Activated T-helper 1 cell treated with anti-CD3 and anti-CD28 coated beads, Interleukin-2, amount 50 U/mL, for 16 hours (primary cell): ENCODE measurements around the gene PLCB1.
"Not testable (repeated sequence)": the region's sequence is repeated elsewhere in the genome, so short reads cannot be mapped to it uniquely, and the experiment has no call there.

Experiments used
- DNase-seq, 2 donors: peaks; one replicate each; pipeline ENCODE4 v3.0.0-alpha.2; 2020; ENCODE audit warnings: low read depth in 1 of 2, low spot score in 1 of 2

PLCB1 gene

DNA sequence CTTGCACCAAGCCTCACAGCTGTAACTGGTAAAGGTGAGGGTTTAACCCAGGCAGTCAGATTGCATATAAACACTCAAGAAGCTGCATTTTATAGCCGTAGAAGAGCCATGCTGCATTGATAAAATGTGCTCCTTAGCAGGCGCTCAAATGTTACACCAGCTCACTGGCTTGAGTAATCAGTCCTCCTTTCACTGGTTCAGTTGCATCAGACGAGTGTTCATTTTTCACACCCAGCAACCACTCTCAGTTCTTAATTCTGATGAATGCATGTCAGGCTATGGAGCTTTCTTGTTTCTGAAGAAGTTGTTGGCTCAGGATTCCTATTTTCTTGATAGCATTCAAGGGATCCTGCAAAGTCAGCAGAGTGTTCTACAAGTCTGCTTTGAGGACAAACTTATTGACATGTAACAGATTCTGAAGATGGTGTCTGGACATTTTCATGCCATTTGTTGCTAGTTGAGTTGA is 198.3 kb downstream of the PLCB1 start:
- no peak for DNase-seq

DNA sequence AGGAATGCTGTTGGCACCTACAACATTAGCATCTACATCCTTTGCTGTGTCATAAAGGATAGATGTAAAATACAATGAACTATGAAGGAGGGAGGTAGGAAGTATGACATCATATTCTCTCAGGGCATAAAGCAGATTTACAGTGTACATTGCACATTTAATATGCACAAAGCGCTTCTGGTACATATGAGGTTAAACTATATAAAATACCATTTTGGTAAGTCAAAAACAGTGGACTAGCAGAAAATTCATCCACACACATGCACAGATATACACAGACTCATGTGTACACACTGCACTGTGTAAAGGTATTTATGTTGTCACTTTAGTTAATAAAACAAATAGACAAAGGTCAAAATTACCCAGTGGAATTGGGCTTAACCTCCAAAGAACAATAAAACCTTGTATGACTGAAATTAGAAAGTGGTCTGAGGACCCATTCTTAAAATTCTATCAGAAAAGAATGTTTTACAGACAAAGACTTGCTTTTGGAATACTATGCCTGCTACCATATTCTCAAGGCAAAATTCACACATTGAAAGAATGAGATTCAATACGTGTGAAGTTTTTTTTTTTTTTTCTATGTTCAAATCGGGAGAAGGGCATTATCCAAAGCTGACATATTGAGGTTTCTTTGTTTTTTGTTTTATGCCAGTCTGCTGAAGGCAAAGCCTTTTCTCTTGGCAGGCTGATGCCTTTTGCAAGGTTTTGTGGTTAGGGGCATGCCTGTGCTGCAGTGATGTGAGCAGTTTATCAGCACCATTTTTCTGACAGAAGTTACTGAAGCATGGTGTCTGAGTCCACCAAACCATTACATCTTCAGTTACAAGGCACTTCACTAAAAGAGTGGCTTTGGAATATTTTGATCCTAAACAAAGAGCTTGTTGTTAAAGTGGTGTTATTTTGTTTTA is 199.0 kb downstream of the PLCB1 start:
- DNase-seq: no peak

DNA sequence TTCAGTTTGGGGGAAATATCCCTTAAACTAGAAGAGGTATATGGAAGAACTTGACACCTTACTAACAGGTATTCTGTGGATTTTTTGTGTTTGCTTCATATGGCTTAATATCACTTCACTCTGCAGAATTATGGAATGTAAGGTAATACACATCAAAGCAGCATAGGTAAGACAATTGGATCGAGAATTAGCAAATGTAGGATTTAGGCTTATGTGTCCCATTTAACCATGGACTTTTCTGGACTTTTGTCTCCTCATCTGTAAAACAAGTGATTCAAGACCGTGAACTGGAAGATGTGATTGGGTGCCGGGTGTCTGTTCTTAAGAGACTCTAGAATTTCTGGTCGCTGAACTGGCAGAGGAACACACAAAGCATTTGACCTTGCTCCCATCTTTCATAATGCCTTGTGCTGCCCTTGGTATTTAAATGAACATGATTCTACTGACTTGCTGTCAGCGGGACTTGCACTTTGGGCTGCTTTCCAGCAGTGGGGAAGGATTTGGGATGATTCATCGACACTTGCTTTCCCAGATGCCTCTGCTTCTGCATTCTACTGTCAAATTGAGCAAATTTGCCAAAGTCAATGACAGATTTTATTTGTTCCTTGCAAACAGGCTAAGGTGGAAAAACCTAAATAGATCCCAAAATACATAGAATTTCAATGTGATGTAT is 199.8 kb downstream of the PLCB1 start:
- DNase-seq: no peak

DNA sequence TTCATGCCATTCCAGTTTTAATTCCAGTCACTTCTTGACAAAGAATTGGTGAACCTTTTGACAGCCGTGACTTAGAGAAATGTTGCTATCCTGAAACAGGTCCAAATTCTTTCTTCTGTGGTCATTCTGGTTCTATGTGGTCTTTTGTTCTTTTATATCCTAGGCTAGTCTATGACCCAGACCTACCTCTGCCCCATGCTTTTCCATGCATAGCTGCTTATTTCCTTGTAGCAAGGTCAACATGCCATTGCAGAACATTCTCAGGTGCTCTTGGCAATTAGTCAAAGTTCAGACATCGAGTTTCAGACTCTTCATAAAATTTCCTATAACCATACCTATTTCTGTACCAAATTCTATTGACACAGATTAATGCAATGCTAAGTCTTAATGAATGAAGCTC is 202.6 kb downstream of the PLCB1 start:
- no peak for DNase-seq

DNA sequence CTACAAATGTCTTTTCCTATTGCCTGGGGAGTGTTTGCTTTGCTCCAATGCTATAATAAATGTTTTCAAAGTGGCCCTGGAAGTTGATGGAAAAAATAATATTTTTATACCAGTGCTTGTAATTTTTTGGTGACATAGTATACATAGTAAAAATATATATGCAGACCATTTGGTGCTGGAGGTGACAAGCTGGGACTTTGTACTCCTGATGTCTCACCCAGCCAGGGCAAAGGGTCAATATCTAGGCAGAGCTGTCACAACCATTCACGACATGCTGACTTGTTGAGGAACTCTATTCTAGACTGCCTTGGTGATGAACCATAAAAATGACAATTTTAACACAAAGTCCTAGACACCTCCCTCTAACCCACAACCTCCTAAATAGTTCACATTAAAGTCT is 203.0 kb downstream of the PLCB1 start:
- no peak for DNase-seq

DNA sequence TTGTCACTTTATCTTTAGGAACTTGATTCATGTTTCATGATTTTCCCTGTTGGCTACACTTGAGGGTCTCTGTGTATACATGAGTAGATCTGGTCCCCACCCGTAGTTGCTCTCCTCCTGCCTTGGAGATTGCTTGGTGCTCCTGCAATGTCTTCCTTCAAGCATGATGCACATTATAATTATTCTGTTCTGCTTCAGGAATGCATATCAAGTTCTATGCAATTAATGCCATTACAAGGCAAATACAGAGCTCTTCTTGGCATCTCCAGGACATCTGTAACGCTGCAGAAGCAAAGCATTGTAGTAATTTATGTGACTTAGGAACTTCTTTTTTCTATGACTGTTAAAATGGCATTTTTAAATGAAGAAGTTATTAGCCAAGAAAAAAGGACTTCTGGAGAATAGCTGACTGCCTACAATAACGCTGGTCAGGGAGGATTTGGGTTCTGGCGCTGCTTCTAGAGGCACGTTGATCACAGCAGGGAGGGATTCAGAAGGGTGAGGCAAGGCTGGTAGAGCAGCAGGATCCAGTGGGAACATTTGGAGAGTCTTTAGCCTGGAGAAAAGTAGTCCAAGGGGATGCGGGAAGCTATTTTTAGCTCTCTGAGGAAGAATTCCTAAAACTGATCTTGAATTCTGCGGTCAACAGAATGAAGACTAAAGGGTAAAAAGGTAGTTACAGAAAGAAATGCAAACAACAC is 203.6 kb downstream of the PLCB1 start:
- DNase-seq: no peak

DNA sequence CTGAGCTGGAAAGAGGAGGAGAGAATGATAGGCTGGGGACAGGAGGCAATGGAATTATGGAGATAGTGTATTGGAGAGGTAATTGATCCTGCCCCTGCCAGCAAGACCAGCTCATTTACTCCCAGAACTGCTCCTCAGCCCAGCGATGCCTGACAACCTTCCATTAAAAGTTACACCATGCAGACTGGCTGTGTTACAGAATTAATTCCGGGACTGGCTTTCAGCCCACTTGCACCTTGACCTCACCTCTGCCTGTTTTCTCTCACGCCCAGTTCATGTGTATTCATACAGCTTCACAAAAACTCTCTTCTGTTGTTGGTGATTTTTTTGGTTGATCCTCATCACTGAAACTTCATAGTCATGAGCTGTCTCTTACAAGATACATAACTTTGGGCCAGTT is 207.3 kb downstream of the PLCB1 start:
- no peak for DNase-seq

DNA sequence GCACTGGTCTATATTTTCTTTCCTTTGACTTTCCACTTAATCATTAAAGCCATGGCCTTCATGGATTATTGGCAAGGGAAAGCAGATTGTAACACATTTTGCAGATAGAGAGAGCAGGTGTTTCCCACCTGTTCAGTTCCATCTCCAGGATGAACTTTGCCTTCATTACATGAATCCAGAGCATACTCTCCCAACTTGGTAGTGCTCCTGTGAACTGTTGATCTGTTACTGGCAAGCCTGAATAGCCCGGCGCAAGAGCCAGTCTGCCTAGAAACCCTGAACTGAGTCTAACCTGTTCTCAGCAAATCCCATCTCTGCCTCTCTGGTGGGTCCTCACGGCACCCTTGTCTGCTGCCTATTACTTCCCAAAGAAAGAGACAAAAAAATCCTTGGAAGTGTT is 210.3 kb downstream of the PLCB1 start:
- DNase-seq: no peak

DNA sequence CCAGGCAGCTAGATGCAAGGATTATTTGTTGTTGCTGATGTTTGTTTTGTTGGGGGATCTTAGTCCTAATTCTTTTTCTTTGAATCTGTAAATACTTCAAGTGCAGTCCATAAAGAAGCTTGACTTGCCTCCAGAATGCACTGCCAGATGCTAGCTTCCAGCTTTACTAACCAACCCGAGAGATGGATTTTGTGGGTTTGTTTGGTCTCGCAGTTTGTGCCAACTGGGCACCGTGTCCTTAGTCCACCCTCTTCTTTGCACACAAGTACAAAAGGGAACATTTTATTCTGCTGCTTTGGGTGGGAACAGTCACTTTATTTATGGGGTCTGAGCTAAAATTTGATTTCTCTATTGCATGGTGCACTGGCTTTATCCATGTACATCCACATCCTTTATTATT is 212.0 kb downstream of the PLCB1 start:
- DNase-seq: no peak

DNA sequence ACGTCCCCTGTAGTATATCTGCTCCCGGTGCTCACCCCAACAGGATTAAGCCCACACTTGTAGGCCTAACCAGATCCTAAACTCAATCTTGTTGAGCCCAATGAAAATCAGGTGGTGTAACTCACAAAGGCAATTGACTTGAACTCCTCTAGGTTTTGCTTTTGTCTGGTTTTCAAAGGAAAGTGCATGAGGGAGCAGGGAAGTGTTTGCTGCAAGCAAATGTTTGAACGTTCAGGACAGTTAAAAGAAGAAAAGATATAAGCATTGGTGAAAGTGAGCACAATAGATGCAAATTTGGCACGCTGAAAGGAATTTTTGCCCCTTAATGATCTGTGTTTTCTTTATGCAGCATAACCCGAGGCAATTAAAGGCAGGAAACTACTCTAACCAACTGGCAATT is 212.6 kb downstream of the PLCB1 start:
- no peak for DNase-seq

DNA sequence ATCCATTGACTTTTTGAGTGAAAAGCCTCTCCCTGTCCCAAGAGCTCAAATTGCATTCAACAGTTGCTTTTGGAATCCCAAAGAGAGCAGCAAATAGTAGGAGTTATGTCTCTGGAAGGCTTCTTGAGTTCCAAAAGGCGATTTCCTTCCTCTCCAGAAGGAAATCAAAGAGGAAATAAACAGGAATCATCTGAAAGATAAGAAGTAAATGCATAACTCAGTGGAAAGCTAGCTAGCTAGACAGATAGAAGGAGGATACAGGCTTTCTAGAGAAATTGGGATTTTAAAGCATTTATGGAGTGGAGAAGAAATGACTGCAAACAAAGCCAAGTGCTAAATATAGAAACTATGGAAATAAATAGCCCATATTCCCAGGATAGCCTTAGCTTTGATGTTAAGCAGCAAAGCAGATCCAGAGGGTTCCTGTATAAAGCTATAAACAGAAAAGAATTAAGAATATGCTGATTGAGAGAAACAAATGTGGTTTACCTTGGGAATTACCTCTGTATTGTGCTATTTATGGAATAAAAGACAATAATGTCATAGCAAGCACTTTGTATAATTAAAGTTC is 214.7 kb downstream of the PLCB1 start:
- DNase-seq: no peak

DNA sequence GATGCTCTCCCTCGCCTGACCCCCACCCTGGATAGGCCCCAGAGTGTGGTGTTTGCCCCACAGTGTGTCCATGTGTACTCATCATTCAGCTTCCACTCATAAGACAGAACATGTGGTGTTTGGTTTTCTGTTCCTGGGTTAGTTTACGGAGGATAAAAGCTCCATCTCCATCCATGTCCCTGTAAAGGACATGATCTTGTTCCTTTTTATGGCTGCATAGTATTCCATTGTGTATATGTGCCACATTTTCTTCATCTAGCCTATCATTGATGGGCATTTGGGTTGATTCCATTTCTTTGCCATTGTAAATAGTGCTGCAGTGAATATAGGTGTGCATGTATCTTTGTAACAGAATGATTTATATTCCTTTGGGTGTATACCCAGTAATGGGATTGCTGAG is 218.2 kb downstream of the PLCB1 start:
- not testable (repeated sequence) for DNase-seq

DNA sequence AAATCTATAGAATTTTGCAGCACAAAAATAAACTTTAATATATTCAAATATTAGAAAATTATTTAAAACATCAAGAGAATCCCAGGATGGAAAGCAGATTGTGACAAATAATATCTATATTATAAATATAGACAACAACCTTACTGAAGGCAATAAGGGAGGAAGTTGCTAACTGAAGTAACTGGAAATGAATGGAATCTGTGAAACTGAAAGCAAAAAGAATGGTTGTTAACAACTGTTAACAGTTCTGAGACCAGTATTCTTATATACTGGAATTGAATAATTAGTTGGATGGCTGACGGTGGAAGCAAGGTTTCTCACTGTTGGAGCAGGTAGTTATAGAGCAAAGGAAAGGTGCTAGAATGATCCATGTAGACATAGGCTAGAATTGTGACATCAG is 220.4 kb downstream of the PLCB1 start:
- no peak for DNase-seq

DNA sequence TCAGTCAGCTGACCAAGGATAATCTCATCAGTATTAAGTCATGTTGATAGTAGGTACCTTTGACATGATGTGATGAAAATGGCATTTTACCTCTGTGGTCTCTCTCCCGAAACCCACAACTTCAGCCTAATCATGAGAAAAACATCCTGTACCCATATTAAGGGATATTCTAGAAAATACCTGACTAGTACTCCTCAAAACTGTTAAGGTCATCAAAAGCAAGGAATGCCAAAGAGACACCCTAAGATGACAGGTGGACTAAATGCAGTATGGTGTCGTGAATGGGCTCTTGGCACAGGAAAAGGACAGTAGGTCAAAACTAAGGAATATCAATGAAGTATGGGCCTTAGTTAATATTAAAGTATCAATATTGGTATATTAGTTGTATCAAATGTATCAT is 221.4 kb downstream of the PLCB1 start:
- DNase-seq: no peak

DNA sequence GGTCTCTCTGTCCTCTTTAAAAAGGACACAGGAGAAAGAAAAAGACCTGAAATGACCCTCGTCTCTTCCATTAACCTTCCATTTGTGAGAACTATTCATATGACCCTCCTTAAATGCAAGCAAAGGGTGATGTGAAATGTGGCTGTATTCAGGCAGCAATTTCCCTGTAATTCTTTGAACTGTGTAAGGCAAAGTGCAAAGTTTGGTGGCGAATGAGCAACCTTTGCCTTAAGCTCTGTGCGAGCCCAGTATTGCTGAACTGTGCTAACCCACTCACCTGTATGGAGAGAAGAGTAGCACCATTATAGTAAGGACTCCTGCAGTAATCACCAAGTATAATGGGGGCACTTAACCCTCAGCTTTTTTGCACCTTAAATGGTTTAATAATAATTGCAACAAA is 223.4 kb downstream of the PLCB1 start:
- DNase-seq: no peak

DNA sequence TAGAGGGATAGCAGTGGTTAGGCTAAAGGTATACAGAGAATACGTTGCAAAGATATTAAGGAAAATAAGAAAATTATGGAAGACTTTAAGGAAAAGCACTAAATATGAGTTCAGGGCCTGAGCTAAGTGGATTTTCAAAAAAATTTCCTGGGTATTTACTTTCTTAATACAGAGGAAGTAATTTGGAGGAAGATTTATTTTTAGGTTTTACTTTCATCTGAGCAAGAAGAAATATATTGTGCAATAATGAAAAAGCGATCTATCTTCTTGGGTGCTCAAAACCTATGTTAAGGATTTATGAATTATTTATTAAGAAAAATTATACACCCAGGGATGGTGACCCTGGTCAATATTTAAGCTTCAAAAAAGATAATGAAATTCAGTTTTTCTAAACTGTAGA is 224.7 kb downstream of the PLCB1 start:
- no peak for DNase-seq

DNA sequence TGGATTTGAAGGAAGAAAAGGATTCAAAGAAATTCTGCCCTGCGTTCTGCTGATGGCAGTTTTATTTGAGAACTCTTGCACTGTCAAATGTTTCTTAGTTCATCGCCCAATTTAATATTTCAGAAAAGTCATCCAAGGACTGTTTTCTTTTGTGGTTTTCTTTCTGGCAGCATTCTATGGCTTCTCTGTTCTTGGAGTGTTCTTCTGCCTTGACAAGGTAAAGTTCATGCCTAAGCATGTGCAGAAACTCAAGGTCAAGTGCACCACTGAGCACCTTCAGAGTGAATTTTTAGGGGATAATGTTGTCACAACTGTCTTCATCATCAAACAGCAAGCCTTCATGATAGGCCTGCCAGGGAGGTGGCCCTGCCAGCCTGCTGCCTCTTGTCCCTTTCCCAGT is 225.6 kb downstream of the PLCB1 start:
- DNase-seq: no peak

DNA sequence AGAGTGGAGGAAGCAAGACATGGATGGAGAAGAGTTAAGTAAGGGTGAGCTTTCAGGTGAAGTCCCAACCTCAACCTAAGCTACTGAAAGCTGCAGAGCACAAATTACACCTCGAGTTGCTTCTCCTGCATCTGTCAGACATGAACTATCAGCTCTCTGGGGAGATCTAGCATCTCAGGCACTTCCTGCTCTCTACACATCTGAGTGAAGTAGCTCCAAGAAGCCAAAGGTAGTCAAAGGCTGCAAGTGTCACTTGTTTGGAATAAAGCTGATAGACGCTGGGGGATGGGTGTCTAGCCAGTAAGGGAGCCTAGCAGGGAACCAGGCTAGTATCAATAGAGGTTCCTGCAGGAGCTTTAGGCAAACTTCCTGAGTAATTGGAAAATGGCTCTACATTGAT is 228.0 kb downstream of the PLCB1 start:
- DNase-seq: no peak

DNA sequence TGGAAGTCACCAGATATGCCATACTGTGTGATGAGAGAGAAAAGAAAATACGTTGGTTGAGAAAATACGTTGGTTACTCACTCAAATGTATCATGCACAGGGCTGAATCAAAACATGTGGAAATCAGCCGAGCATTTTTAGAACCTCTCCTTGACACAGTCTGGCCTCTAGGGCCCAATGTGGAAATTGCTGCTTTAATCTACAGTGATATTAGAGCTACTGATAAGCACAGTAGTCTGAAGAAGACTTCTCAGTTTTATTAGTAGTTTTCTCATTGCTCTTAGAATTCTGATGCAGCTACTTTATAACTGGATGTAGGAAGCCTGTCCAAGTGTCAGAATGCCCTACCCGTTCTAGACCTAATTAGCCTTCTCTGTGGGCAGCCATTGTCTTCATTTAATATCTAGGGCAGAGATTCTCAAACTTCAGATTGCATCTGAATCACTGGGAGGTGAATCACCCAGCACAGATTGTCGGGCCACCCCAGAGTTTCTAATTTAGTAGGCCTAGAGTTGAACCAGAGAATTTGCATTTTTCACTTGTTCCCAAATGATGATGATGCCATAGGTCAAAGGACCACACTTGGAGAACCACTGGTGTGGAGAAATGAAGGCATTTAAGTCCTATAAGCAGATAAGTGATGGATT is 229.1 kb downstream of the PLCB1 start:
- DNase-seq: no peak

DNA sequence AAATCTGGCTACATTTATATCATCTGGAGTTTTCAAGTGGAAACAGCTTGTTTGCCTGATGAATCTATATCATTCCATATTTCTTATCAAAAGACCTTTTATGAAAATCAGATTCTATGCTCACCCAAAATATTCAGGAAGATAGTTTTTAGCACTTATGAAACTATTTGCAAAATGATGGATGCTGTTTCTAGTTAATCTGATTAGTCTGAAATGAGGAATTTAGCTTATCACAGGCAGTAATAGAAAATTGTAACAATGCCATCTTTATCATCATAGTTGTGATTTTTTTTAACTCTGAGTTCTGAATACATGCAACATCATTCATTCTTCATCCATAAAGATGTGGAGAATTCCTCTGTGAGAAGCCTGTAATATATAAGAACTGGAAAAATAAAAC is 229.7 kb downstream of the PLCB1 start:
- DNase-seq: no peak

DNA sequence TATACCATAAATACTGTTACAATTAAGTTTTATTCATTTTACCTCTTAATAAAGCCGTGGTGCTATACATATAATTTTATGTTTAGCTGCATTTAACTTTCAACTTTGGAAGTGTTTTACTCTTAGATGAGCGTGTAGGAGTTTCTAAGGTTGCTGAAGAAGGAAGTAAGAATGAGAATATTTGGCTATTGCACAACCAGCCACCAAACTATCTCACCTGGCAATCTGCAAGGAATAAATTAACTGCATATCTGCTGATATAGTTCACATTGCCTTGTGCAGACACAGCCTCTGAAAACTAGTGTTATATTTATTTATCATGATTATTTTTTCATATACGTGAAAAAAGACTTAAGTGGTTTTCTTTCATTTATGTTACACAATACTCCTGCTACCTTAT is 230.4 kb downstream of the PLCB1 start:
- DNase-seq: no peak
